CD8-positive, alpha-beta memory T cell (primary cell): ENCODE results near the gene GIT1. TPM values are rescaled to one million over a fixed set of nuclear protein-coding genes. Genes with fewer than 3 reads are reported as not detected.

Source experiments
- CTCF ChIA-PET: fragments of 350-600 bp; sonication (Branson Sonifier 250); formaldehyde crosslinking; loops from one replicate; lab custom pipeline; 2021; ENCODE audit warnings: antibody characterized with exemption; lab: Charles Lee
- POLR2A ChIA-PET: fragments of 350-600 bp; sonication (Branson Sonifier 250); formaldehyde crosslinking; loops from one replicate; lab custom pipeline; 2021; ENCODE audit warnings: antibody characterized with exemption; lab: Charles Lee
- DNase-seq, 5 donors: peaks; one replicate each; pipeline versions ENCODE4 v3.0.0 to v3.0.0-alpha.2; 2020 to 2022; ENCODE audit warnings: mixed read lengths in 1 of 5
- H3K27ac ChIP-seq: one replicate; pipeline ENCODE4 v1.7.0; 2013; ENCODE audit warnings: low read depth, mild to moderate bottlenecking, low read length, moderate library complexity
- H3K27me3 ChIP-seq: 2 replicates; pipeline ENCODE4 v1.7.0; 2013; ENCODE audit warnings: low read length, mild to moderate bottlenecking; ENCODE audit not compliant: insufficient read depth, poor library complexity, severe bottlenecking
- H3K36me3 ChIP-seq: 2 replicates; pipeline ENCODE4 v1.7.0; 2013; ENCODE audit warnings: mild to moderate bottlenecking, low read length, moderate library complexity; ENCODE audit not compliant: insufficient read depth
- H3K4me1 ChIP-seq: 2 replicates; pipeline ENCODE4 v1.7.0; 2013; ENCODE audit warnings: mild to moderate bottlenecking, low read length, moderate library complexity; ENCODE audit not compliant: insufficient read depth
- H3K4me3 ChIP-seq: 2 replicates; pipeline ENCODE4 v1.7.0; 2013; ENCODE audit warnings: mild to moderate bottlenecking, low read length
- H3K9me3 ChIP-seq: 2 replicates; pipeline ENCODE4 v1.7.0; 2013; ENCODE audit warnings: mild to moderate bottlenecking, low read length
- H3K27ac Mint-ChIP-seq, 8 donors: one replicate each; pipeline ENCODE4 v1.8.0; 2020 to 2021; ENCODE audit warnings: mixed read lengths in 8 of 8, mild to moderate bottlenecking in 6 of 8, inconsistent platforms in 3 of 8, moderate library complexity in 3 of 8
- H3K27me3 Mint-ChIP-seq, 2 donors: one replicate each; pipeline ENCODE4 v1.8.0; 2020 to 2021; ENCODE audit warnings: mixed read lengths in 2 of 2, mild to moderate bottlenecking in 1 of 2, moderate library complexity in 1 of 2
- H3K36me3 Mint-ChIP-seq, 3 donors: one replicate each; pipeline ENCODE4 v1.8.0; 2020 to 2021; ENCODE audit warnings: mixed read lengths in 3 of 3, inconsistent platforms in 1 of 3, mild to moderate bottlenecking in 1 of 3
- H3K4me1 Mint-ChIP-seq, 3 donors: one replicate each; pipeline ENCODE4 v1.8.0; 2020 to 2021; ENCODE audit warnings: mixed read lengths in 3 of 3, inconsistent platforms in 1 of 3, mild to moderate bottlenecking in 1 of 3
- H3K4me3 Mint-ChIP-seq, 7 donors: one replicate each; pipeline ENCODE4 v1.8.0; 2020 to 2021; ENCODE audit warnings: mixed read lengths in 7 of 7, mild to moderate bottlenecking in 6 of 7, moderate library complexity in 4 of 7, inconsistent platforms in 2 of 7
- H3K9me3 Mint-ChIP-seq, 5 donors: one replicate each; pipeline ENCODE4 v1.8.0; 2020 to 2022; ENCODE audit warnings: mixed read lengths in 5 of 5, mild to moderate bottlenecking in 3 of 5, moderate library complexity in 2 of 5, inconsistent platforms in 1 of 5
- polyA plus RNA-seq: library from polyadenylated mRNA; unstranded; fragments of 300-500 nt; fragmentation: Illumina TruSeq; gene quantifications from one replicate; pipeline ENCODE4 v1.2.3, GENCODE V29; 2021
- total RNA-seq, 2 experiments: library from RNA; stranded (reverse); gene quantifications; one replicate each; pipeline ENCODE4 v1.2.3, GENCODE V29; 2021

The GIT1 gene
- total and polyA plus RNA-seq, 3 experiments from 2014 or later, result 25.7 to 69.8 (median 69.7) TPM

- CTCF ChIA-PET, result interaction anchor here (0.8 to 26.2 kb wide), 5 partner anchors 7 to 203 kb away, joined by 3 to 436 read pairs (median 81); partner anchors contain the start of genes ABHD15, ANKRD13B and TP53I13
- Histone ChIP-seq H3K4me1 (peaks cover 3% of the 10 kb centered on the region), H3K4me3 (no peak overlapping the region), H3K27ac (no peak overlapping the region), H3K27me3 (no peaks in the 10 kb centered on the region), H3K36me3 (peaks cover 3% of the 10 kb centered on the region), H3K9me3 (no peaks in the 10 kb centered on the region)
- Mint-ChIP-seq H3K36me3 (peaks cover 0 to 65% (median 4%) of the 10 kb centered on the region in 3 donors), H3K27ac (no peak overlapping the region), H3K27me3 (peaks cover 0 to 2% of the 10 kb centered on the region in 2 donors), H3K9me3 (no peaks in the 10 kb centered on the region), H3K4me3 (no peak overlapping the region), H3K4me1 (peaks cover 9 to 18% (median 13%) of the 10 kb centered on the region in 3 donors)
- peak in 1 of 5 donors; percentile 37 for DNase-seq
- POLR2A ChIA-PET, result no interaction called here
Measured at GRCh38 chr17:29575511-29576213, 13.8 kb downstream of the GIT1 start.

GRCh38 chr17:29574732-29575510 lies 14.5 kb downstream of the GIT1 start:
- Mint-ChIP-seq H3K4me3 (no peak overlapping the region), H3K36me3 (peaks cover 0 to 60% (median 0%) of the 10 kb centered on the region in 3 donors), H3K27me3 (no peaks in the 10 kb centered on the region), H3K4me1 (peaks cover 8 to 14% (median 10%) of the 10 kb centered on the region in 3 donors), H3K27ac (peak overlapping the region in 1 of 8 donors; percentile 43), H3K9me3 (no peaks in the 10 kb centered on the region)
- DNase-seq, result peak in 1 of 5 donors; percentile 37
- no peaks in the 10 kb centered on the region for H3K9me3 ChIP-seq
- no peak overlapping the region for H3K27ac ChIP-seq
- peaks cover 3% of the 10 kb centered on the region for H3K36me3 ChIP-seq
- H3K27me3 ChIP-seq, result no peaks in the 10 kb centered on the region
- H3K4me3 ChIP-seq, result no peak overlapping the region
- POLR2A ChIA-PET, result no interaction called here
- no peaks in the 10 kb centered on the region for H3K4me1 ChIP-seq
- CTCF ChIA-PET, result interaction anchor here (0.8 to 26.2 kb wide), 5 partner anchors 6 to 205 kb away, joined by 3 to 436 read pairs (median 81); partner anchors contain the start of genes ABHD15, ANKRD13B and TP53I13

- peak overlapping the region in 2 of 8 donors; percentile 5 to 13 for H3K27ac Mint-ChIP-seq
Measured at GRCh38 chr17:29573871-29574731, 15.3 kb downstream of the GIT1 start.

GRCh38 chr17:29573558-29573869 lies 15.9 kb downstream of the GIT1 start:
- Histone ChIP-seq H3K9me3 (no peaks in the 10 kb centered on the region), H3K27me3 (no peaks in the 10 kb centered on the region), H3K36me3 (peaks cover 3% of the 10 kb centered on the region), H3K4me3 (no peak overlapping the region), H3K27ac (no peak overlapping the region), H3K4me1 (peaks cover 6% of the 10 kb centered on the region)
- Mint-ChIP-seq H3K4me1 (peaks cover 11 to 22% (median 16%) of the 10 kb centered on the region in 3 donors), H3K36me3 (peaks cover 0 to 50% (median 0%) of the 10 kb centered on the region in 3 donors), H3K9me3 (no peaks in the 10 kb centered on the region), H3K27ac (no peak overlapping the region), H3K27me3 (no peaks in the 10 kb centered on the region), H3K4me3 (peak overlapping the region in 1 of 7 donors; percentile 36)
- CTCF ChIA-PET, result interaction anchor here (0.6 to 26.2 kb wide), 12 partner anchors 6 to 206 kb away, joined by 3 to 436 read pairs (median 6); partner anchors contain the start of gene ANKRD13B
- POLR2A ChIA-PET, result interaction anchor here (1.6 to 1.9 kb wide), 2 partner anchors 9 to 204 kb away, joined by 4 to 6 read pairs; no protein-coding TSS in a partner anchor
- DNase-seq, result peak in 1 of 5 donors; percentile 14

More at GRCh38 chr17:29573871-29574731, 15.3 kb downstream of the GIT1 start:
- Histone ChIP-seq H3K4me1 (peaks cover 5% of the 10 kb centered on the region), H3K27ac (no peak overlapping the region), H3K9me3 (no peaks in the 10 kb centered on the region), H3K4me3 (no peak overlapping the region), H3K36me3 (peaks cover 3% of the 10 kb centered on the region), H3K27me3 (no peaks in the 10 kb centered on the region)
- DNase-seq, result peak in 1 of 5 donors; percentile 43
- Mint-ChIP-seq H3K36me3 (peaks cover 0 to 55% (median 0%) of the 10 kb centered on the region in 3 donors), H3K4me3 (no peak overlapping the region), H3K4me1 (peaks cover 10 to 19% (median 14%) of the 10 kb centered on the region in 3 donors), H3K9me3 (no peaks in the 10 kb centered on the region), H3K27me3 (no peaks in the 10 kb centered on the region)
- CTCF ChIA-PET, result interaction anchor here (0.9 to 26.2 kb wide), 8 partner anchors 6 to 205 kb away, joined by 3 to 436 read pairs (median 26); partner anchors contain the start of gene ANKRD13B
- POLR2A ChIA-PET, result interaction anchor here (1.6 kb wide), 1 partner anchor 10 kb away, joined by 4 read pairs; no protein-coding TSS in a partner anchor

- Histone ChIP-seq H3K36me3 (peaks cover 1% of the 10 kb centered on the region), H3K9me3 (no peaks in the 10 kb centered on the region), H3K27ac (no peak overlapping the region), H3K4me3 (no peak overlapping the region), H3K27me3 (no peaks in the 10 kb centered on the region), H3K4me1 (peaks cover 6% of the 10 kb centered on the region)
- POLR2A ChIA-PET, result interaction anchor here (0.6 to 1.9 kb wide), 4 partner anchors 9 to 203 kb away, joined by 3 to 6 read pairs (median 4); no protein-coding TSS in a partner anchor
- Mint-ChIP-seq H3K36me3 (peaks cover 0 to 48% (median 0%) of the 10 kb centered on the region in 3 donors), H3K27ac (peak overlapping the region in 1 of 8 donors; percentile 3), H3K4me1 (peaks cover 13 to 22% (median 16%) of the 10 kb centered on the region in 3 donors), H3K4me3 (peak overlapping the region in 1 of 7 donors; percentile 36), H3K27me3 (no peaks in the 10 kb centered on the region), H3K9me3 (no peaks in the 10 kb centered on the region)
- CTCF ChIA-PET, result interaction anchor here (0.6 to 26.2 kb wide), 13 partner anchors 7 to 206 kb away, joined by 3 to 436 read pairs (median 6); partner anchors contain the start of gene ANKRD13B
- peak; percentile 34 to 71 (median 51) for DNase-seq
Measured at GRCh38 chr17:29572691-29573557, 16.5 kb downstream of the GIT1 start.

GRCh38 chr17:29571883-29572681 lies 17.4 kb downstream of the GIT1 start:
- H3K4me3 Mint-ChIP-seq, result peak overlapping the region in 2 of 7 donors; percentile 16 to 66
- H3K27ac Mint-ChIP-seq, result no peak overlapping the region
- peak in 1 of 5 donors; percentile 48 for DNase-seq
- CTCF ChIA-PET, result interaction anchor here (0.7 to 26.2 kb wide), 11 partner anchors 8 to 202 kb away, joined by 3 to 436 read pairs (median 7); partner anchors contain the start of gene ANKRD13B
- H3K27me3 Mint-ChIP-seq, result no peaks in the 10 kb centered on the region
- H3K9me3 ChIP-seq, result no peaks in the 10 kb centered on the region
- H3K36me3 Mint-ChIP-seq, result peaks cover 0 to 44% (median 0%) of the 10 kb centered on the region in 3 donors
- POLR2A ChIA-PET, result interaction anchor here (0.6 to 1.9 kb wide), 3 partner anchors 11 to 202 kb away, joined by 3 to 6 read pairs (median 3); no protein-coding TSS in a partner anchor
- H3K4me1 ChIP-seq, result peaks cover 6% of the 10 kb centered on the region
- H3K36me3 ChIP-seq, result no peaks in the 10 kb centered on the region
- no peak overlapping the region for H3K4me3 ChIP-seq
- no peaks in the 10 kb centered on the region for H3K27me3 ChIP-seq
- H3K4me1 Mint-ChIP-seq, result peaks cover 13 to 22% (median 16%) of the 10 kb centered on the region in 3 donors
- H3K9me3 Mint-ChIP-seq, result no peaks in the 10 kb centered on the region
- no peak overlapping the region for H3K27ac ChIP-seq
